IMR-90 (cell line): Measurements from ENCODE around the gene ZNF684. TPM values are rescaled to one million over a fixed set of nuclear protein-coding genes. Genes with fewer than 3 reads are reported as not detected.
"Not testable (repeated sequence)": the region's sequence is repeated elsewhere in the genome, so short reads cannot be mapped to it uniquely, and the experiment has no call there.

Source experiments
- ATAC-seq: fragments of 200-7000 bp; cut with Tn5 transposase; 2 replicates; pipeline ENCODE4 v1.9.1; 2020; ENCODE audit warnings: low read depth, mild to moderate bottlenecking, moderate library complexity
- BruUV-seq: library from RNA; stranded (reverse); fragments of 400-500 nt; replicated peaks from 2 replicates; lab custom pipeline; 2021; lab: Mats Ljungman, UMichigan
- CTCF ChIA-PET: fragments of 300-600 bp; formaldehyde crosslinking; extraction: SDS; loops from one replicate; lab custom pipeline; 2021; ENCODE audit warnings: antibody characterized with exemption; lab: Yijun Ruan, JAX
- POLR2A ChIA-PET: fragments of 300-600 bp; sonication (Branson Sonifier 250); formaldehyde crosslinking; loops from one replicate; lab custom pipeline; 2022; ENCODE audit warnings: antibody characterized with exemption; ENCODE audit not compliant: unreplicated experiment; lab: Charles Lee
- DNase-seq: peaks from one replicate; pipeline ENCODE4 v3.0.0; 2013
- H2AFZ ChIP-seq: replicated peaks from 2 replicates; pipeline ENCODE3; 2013; ENCODE audit warnings: low read length, mild to moderate bottlenecking; ENCODE audit not compliant: poor library complexity
- H2AK5ac ChIP-seq: 2 replicates; pipeline ENCODE4 v1.6.1; 2013; ENCODE audit warnings: low read depth, low read length, inconsistent platforms
- H2AK9ac ChIP-seq: replicated peaks from 2 replicates; pipeline ENCODE3; 2013; ENCODE audit warnings: mild to moderate bottlenecking, low read depth, low read length, moderate library complexity; ENCODE audit not compliant: poor library complexity
- H2BK120ac ChIP-seq: 2 replicates; pipeline ENCODE4 v1.6.1; 2013; ENCODE audit warnings: low read depth, low read length, inconsistent platforms
- H2BK15ac ChIP-seq: 3 replicates; pipeline ENCODE4 v1.6.1; 2013; ENCODE audit warnings: low read depth, low read length, inconsistent platforms
- H2BK20ac ChIP-seq: 2 replicates; pipeline ENCODE4 v1.6.1; 2013; ENCODE audit warnings: low read depth, mild to moderate bottlenecking, inconsistent platforms, low read length, moderate library complexity
- H2BK5ac ChIP-seq: 2 replicates; pipeline ENCODE4 v1.6.1; 2013; ENCODE audit warnings: mild to moderate bottlenecking, low read depth, low read length, inconsistent platforms; ENCODE audit not compliant: poor library complexity, severe bottlenecking
- H3K14ac ChIP-seq: replicated peaks from 2 replicates; pipeline ENCODE4 v1.6.1; 2013; ENCODE audit warnings: low read depth, low read length, inconsistent platforms
- H3K18ac ChIP-seq: 2 replicates; pipeline ENCODE4 v1.6.1; 2013; ENCODE audit warnings: low read depth, low read length, control low read depth
- H3K23ac ChIP-seq: 2 replicates; pipeline ENCODE4 v1.6.1; 2013; ENCODE audit warnings: low read depth, low read length, inconsistent platforms
- H3K27ac ChIP-seq: 2 replicates; pipeline ENCODE4 v1.5.1; 2013; ENCODE audit warnings: mild to moderate bottlenecking, control low read depth, low read length; ENCODE audit not compliant: insufficient read depth
- H3K27me3 ChIP-seq: 2 replicates; pipeline ENCODE4 v1.6.1; 2013; ENCODE audit warnings: low read length; ENCODE audit not compliant: control insufficient read depth, insufficient read depth
- H3K36me3 ChIP-seq: 2 replicates; pipeline ENCODE4 v1.6.1; 2013; ENCODE audit warnings: low read length, mixed read lengths; ENCODE audit not compliant: control insufficient read depth, insufficient read depth
- H3K4ac ChIP-seq: 2 replicates; pipeline ENCODE4 v1.6.1; 2013; ENCODE audit warnings: low read depth, low read length, inconsistent platforms
- H3K4me1 ChIP-seq: 2 replicates; pipeline ENCODE4 v1.6.1; 2013; ENCODE audit warnings: low read length, mixed read lengths; ENCODE audit not compliant: control insufficient read depth, insufficient read depth
- H3K4me2 ChIP-seq: 2 replicates; pipeline ENCODE4 v1.6.1; 2013; ENCODE audit warnings: low read depth, mild to moderate bottlenecking, control low read depth, low read length, moderate library complexity
- H3K4me3 ChIP-seq: 2 replicates; pipeline ENCODE4 v1.5.1; 2013; ENCODE audit warnings: low read depth, mild to moderate bottlenecking, control low read depth, low read length, moderate library complexity; ENCODE audit not compliant: insufficient read depth
- H3K56ac ChIP-seq: 2 replicates; pipeline ENCODE4 v1.6.1; 2013; ENCODE audit warnings: low read length, inconsistent platforms; ENCODE audit not compliant: insufficient read depth; ENCODE audit errors: extremely low read depth
- H3K79me1 ChIP-seq, 2 experiments: 2 replicates each; pipeline ENCODE4 v1.6.1; 2013; ENCODE audit warnings: low read length in 2 of 2, inconsistent platforms in 1 of 2, low read depth in 1 of 2
- H3K9ac ChIP-seq: 2 replicates; pipeline ENCODE4 v1.6.1; 2013; ENCODE audit warnings: low read depth, low read length, control low read depth
- H3K9me1 ChIP-seq: 2 replicates; pipeline ENCODE4 v1.6.1; 2013; ENCODE audit warnings: low read length, inconsistent platforms; ENCODE audit not compliant: insufficient read depth
- H3K9me3 ChIP-seq: 2 replicates; pipeline ENCODE4 v1.6.1; 2013; ENCODE audit warnings: low read length; ENCODE audit not compliant: control insufficient read depth, insufficient read depth
- H4K20me1 ChIP-seq: 2 replicates; pipeline ENCODE4 v1.6.1; 2013; ENCODE audit warnings: low read length, inconsistent platforms; ENCODE audit not compliant: insufficient read depth
- H4K5ac ChIP-seq: 2 replicates; pipeline ENCODE4 v1.6.1; 2013; ENCODE audit warnings: mild to moderate bottlenecking, low read depth, low read length, control low read depth
- H4K8ac ChIP-seq, 2 experiments: 2 replicates each; pipeline ENCODE4 v1.6.1; 2013; ENCODE audit warnings: low read depth in 2 of 2, low read length in 2 of 2, control low read depth in 1 of 2, inconsistent platforms in 1 of 2
- H4K91ac ChIP-seq: 2 replicates; pipeline ENCODE4 v1.6.1; 2013; ENCODE audit warnings: low read depth, low read length, inconsistent platforms; ENCODE audit not compliant: insufficient read depth
- CHD1 ChIP-seq: IDR thresholded peaks from 2 replicates; pipeline ENCODE4 v1.6.1; 2012; ENCODE audit warnings: low read depth, low read length, improper control_type of control experiment
- FOS ChIP-seq: fragments of 150-350 bp; IDR thresholded peaks from 2 replicates; pipeline ENCODE4 v1.6.1; 2016; ENCODE audit warnings: low read depth, low read length
- MAZ ChIP-seq: IDR thresholded peaks from 2 replicates; pipeline ENCODE4 v1.6.1; 2012; ENCODE audit warnings: low read depth, mild to moderate bottlenecking, low read length, improper control_type of control experiment, moderate library complexity, borderline replicate concordance
- NFE2L2 ChIP-seq: fragments of 150-350 bp; IDR thresholded peaks from 2 replicates; pipeline ENCODE4 v1.6.1; 2016; ENCODE audit warnings: low read depth, mild to moderate bottlenecking, low read length
- RAD21 ChIP-seq: IDR thresholded peaks from 2 replicates; pipeline ENCODE4 v1.6.1; 2012; ENCODE audit warnings: low read length, improper control_type of control experiment
- WGBS, 2 experiments: methylation state at CpG; one replicate each; pipeline versions ENCODE4 v1.1.5 to v1.1.7; 2013; ENCODE audit warnings: missing lambda C conversion rate in 2 of 2; ENCODE audit not compliant: insufficient read length in 1 of 2; ENCODE audit errors: extremely low coverage in 2 of 2; 5-methylcytosine and 5-hydroxymethylcytosine counted together
- dilution Hi-C: fragments of 300-500 bp; cut with HindIII; formaldehyde crosslinking; loops from one replicate; pipeline ENCODE4 v1.14.3; 2018; ENCODE audit warnings: low sequenced_read_pairs; ENCODE audit not compliant: unreplicated experiment
- in situ Hi-C: fragments of 300-500 bp; cut with MboI; formaldehyde crosslinking; loops from 3 replicates; pipeline ENCODE4 v1.14.3; 2019; ENCODE audit warnings: low sequenced_read_pairs, inconsistent platforms, mixed read lengths
- intact Hi-C: fragments of 100-400 bp; cut with micrococcal nuclease; formaldehyde crosslinking; loops from 2 replicates; pipeline ENCODE4 v1.10.0; 2022
- polyA plus RNA-seq, 3 experiments: library from polyadenylated mRNA; depleted of rRNA; stranded (reverse); fragments of >200 nt; gene quantifications; 2 replicates each; pipeline ENCODE4 v1.2.3, GENCODE V29; 2012; ENCODE audit warnings: low replicate concordance in 1 of 3
- total RNA-seq: library from RNA; depleted of rRNA; stranded (reverse); fragments of >200 nt; gene quantifications from 2 replicates; pipeline ENCODE4 v1.2.3, GENCODE V29; 2012

Gene ZNF684
- total and polyA plus RNA-seq, 2 of the 4 experiments (the other 2 are of a cell fraction), result 1.4 to 4.1 TPM

DNA sequence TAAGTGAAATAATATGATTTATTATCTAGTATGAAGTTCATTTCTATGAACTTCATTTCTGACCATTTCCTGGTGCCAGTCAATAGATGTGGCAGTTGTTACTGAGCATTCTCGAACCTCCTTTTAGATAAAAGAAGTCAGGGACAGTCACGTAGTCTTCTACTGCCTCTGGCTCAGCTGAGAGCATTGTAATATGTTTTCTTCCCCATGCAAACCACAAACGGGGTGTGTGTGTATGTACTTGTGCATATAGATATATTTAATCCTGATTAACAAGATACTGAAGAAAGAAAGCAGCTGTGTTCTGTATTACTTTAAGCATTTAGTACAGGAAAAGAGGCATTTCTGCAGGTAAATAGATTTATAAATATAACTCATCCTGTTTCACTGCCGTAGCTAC is 21.6 kb downstream of the ZNF684 start:
- Histone ChIP-seq H3K79me1 (no peaks in the 10 kb centered on the region), H4K5ac (no peak overlapping the region), H2AK9ac (no peak overlapping the region), H2AFZ (no peak overlapping the region), H4K91ac (no peak overlapping the region), H3K27ac (no peak overlapping the region), H3K9me1 (no peaks in the 10 kb centered on the region), H2BK20ac (no peak overlapping the region), H2BK15ac (no peak overlapping the region), H4K20me1 (no peaks in the 10 kb centered on the region), H3K18ac (no peak overlapping the region), H2BK5ac (no peak overlapping the region), H4K8ac (no peak overlapping the region), H3K23ac (no peak overlapping the region), H3K14ac (no peak overlapping the region), H3K27me3 (no peaks in the 10 kb centered on the region), H3K4ac (no peak overlapping the region), H3K9me3 (no peaks in the 10 kb centered on the region), H3K4me3 (no peak overlapping the region), H3K4me2 (no peak overlapping the region), H3K36me3 (no peaks in the 10 kb centered on the region), H3K9ac (no peak overlapping the region), H3K4me1 (no peaks in the 10 kb centered on the region), H2BK120ac (no peak overlapping the region), H3K56ac (no peak overlapping the region), H2AK5ac (no peak overlapping the region)
- no peak for ATAC-seq
- WGBS, 2 experiments, result no CpG with 5 or more reads among the region's 4 CpGs
- no TSS peak for BruUV-seq
- dilution Hi-C loops, result no loop called here
- ChIA-PET POLR2A (no interaction called here), CTCF (no interaction called here)
- no peak for TF ChIP-seq FOS
- TF ChIP-seq CHD1, result no peak
- no peak for TF ChIP-seq RAD21
- TF ChIP-seq MAZ, result no peak
- TF ChIP-seq NFE2L2, result no peak
- intact Hi-C loops, result no loop called here
- in situ Hi-C loops, result no loop called here
- DNase-seq, result no peak

DNA sequence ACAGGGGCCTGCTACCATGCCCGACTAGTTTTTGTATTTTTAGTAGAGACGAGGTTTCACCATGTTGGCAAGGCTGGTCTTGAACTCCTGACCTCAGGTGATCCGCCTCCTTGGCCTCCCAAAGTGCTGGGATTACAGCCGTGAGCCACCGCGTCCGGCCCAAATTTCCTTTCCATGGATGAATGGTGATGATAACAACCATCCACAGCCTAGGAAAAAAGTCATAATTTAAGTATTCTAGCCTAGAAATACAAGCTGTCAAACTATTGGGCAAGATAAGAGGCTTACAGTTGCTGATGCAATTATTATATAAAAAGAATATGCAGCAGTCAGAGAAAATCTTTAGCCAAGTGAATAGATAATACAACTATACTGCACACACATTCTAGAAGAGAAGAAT is 23.4 kb downstream of the ZNF684 start:
- not testable (repeated sequence) for BruUV-seq, H3K23ac ChIP-seq

More for the DNA sequence above, 23.4 kb downstream of the ZNF684 start:
- H3K18ac ChIP-seq, H3K56ac ChIP-seq, intact Hi-C loops, H3K4me3 ChIP-seq, H2BK20ac ChIP-seq, dilution Hi-C loops, H3K36me3 ChIP-seq, H2BK5ac ChIP-seq, H3K9ac ChIP-seq, H3K27ac ChIP-seq, CTCF ChIA-PET, H4K8ac ChIP-seq, H3K79me1 ChIP-seq, in situ Hi-C loops, H2BK15ac ChIP-seq, H3K9me1 ChIP-seq, H3K4ac ChIP-seq, H2AFZ ChIP-seq, H2AK9ac ChIP-seq, ATAC-seq, H3K27me3 ChIP-seq, H4K20me1 ChIP-seq, H4K5ac ChIP-seq, H2BK120ac ChIP-seq, DNase-seq, H2AK5ac ChIP-seq, H3K14ac ChIP-seq, H3K4me2 ChIP-seq, H3K4me1 ChIP-seq, POLR2A ChIA-PET, H4K91ac ChIP-seq, H3K9me3 ChIP-seq: not testable (repeated sequence)
- WGBS, 2 experiments, result no CpG with 5 or more reads among the region's 7 CpGs
